Measurements from ENCODE around the gene CRISPLD2.
"Not testable (repeated sequence)": the region's sequence is repeated elsewhere in the genome, so short reads cannot be mapped to it uniquely, and the experiment has no call there.

The CRISPLD2 gene

DNA sequence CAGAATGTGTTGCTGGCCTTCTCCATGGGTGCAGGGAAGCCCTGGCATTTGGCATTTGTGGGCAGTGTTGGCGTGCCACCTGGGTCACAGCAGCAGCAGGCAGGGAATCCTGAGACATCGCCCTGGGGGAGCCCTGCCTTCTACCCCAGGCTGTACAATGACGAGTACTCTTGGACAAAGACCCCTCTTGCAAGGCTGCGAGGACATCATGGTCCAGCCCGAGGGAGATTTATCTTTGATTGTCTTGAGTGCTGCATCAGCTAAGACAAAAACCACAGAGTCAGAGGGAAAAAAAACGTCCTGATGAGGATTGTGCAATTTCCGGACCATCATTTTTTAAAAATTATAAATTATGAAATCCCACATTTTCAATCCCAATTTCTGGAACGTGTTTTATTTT, 3.7 kb downstream of the CRISPLD2 start:
- no peak for DNase-seq

GRCh38 chr16:84823926-84824325, 4.1 kb downstream of the CRISPLD2 start:
- no peak for DNase-seq

- DNase-seq = no peak
These were observed 6.2 kb downstream of the CRISPLD2 start for GRCh38 chr16:84825896-84826557.

- no peak for DNase-seq
These were observed 6.8 kb downstream of the CRISPLD2 start for GRCh38 chr16:84826558-84826941.

GRCh38 chr16:84827131-84827574, 7.4 kb downstream of the CRISPLD2 start:
- DNase-seq = no peak

GRCh38 chr16:84827897-84828296, 8.1 kb downstream of the CRISPLD2 start:
- no peak for DNase-seq

- no peak for DNase-seq
These were observed 8.5 kb downstream of the CRISPLD2 start for GRCh38 chr16:84828322-84828721.

- DNase-seq = no peak
These were observed 9.6 kb downstream of the CRISPLD2 start for GRCh38 chr16:84829168-84829965.

- DNase-seq = no peak
These were observed 11.1 kb downstream of the CRISPLD2 start for GRCh38 chr16:84830765-84831384.

DNA sequence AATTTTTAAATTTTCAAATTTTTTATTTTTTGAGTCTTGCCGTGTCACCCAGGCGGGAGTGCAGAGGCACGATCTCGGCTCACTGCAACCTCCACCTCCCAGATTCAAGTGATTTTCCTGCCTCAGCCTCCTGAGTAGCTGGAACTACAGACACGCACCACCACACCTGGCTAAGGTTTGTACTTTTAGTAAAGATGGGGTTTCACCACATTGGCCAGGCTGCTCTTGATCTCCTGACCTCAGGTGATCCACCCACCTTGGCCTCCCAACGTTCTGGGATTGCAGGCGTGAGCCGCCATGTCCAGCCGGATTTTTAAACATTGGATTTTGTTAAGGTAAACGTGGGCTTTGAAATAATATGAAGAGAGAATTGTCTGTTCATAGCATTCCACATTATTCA, 11.9 kb downstream of the CRISPLD2 start:
- DNase-seq = not testable (repeated sequence)

GRCh38 chr16:84832488-84833143, 12.8 kb downstream of the CRISPLD2 start:
- no peak for DNase-seq

DNA sequence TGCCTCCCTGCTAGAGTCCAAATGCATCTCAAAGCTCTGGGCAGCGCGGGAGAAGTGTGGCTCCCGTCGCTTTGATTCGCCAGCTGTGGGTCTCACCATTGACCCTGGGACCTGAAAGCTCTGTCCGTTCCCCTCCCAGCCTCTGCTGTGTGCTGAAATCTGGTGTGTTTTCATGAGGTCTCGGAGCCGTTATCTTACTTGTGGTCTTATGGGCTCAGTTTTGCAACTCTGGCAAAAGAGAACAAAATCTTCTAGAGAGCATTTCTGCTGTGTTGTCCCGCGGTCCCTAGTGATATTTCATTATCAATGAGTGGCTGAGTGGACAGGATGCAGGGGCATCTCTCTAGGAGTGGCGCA, 13.3 kb downstream of the CRISPLD2 start:
- no peak for DNase-seq

GRCh38 chr16:84833542-84834402, 14.0 kb downstream of the CRISPLD2 start:
- DNase-seq = no peak

DNA sequence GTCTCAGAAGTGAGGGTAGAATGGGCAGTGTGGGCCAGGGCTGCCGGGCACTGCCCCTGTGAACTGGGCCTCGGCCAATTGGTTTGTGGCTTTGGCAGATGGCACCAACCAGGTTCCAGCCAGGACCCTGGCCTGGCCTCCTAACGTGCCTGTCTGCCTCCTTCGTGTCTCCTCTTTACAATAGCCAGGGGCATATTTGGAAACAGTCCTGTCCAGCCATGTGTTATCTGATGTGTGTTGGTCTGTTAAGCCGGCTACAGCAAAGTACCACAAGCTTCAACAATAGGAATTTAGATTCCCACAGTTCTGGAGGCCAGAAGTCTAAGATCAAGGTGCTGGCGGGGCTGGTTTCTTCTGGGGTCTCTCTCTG, 14.6 kb downstream of the CRISPLD2 start:
- no peak for DNase-seq

- DNase-seq = no peak
These were observed 16.5 kb downstream of the CRISPLD2 start for GRCh38 chr16:84836234-84836647.

DNA sequence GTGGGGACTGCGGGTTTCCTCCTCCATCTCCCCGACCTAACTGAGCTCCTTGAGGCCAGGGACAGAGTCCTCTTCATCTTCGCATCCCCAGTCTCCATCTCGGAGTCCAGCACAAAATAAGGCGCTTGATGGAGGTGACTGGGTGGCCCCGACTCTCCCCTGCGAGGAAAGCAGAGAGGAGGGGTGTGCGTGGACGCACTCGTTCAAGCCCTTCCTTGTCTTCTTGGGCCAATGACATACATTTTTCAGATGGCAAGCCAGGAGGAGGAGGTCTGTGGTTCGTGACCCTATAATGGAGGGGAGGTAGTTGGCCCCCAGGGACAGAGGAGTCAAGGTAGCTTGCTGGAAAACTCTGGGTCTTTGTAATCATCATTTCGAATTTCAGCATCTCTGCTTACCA, 17.2 kb downstream of the CRISPLD2 start:
- no peak for DNase-seq

DNA sequence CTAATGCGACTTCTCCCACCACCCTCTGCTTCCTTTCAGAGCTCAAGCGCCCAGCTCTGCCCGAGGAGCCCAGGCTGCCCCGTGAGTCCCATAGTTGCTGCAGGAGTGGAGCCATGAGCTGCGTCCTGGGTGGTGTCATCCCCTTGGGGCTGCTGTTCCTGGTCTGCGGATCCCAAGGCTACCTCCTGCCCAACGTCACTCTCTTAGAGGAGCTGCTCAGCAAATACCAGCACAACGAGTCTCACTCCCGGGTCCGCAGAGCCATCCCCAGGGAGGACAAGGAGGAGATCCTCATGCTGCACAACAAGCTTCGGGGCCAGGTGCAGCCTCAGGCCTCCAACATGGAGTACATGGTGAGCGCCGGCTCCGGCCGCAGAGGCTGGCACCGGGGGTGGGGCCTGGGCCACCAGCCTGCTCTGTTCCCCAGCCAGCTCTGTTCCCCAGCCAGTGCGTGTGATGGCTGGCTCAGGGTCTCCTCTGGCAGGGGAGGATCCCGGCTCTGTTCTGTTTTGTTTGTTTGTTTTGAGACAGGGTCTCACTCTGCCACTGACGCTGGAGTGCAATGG, 18.7 kb downstream of the CRISPLD2 start:
- DNase-seq = no peak

DNA sequence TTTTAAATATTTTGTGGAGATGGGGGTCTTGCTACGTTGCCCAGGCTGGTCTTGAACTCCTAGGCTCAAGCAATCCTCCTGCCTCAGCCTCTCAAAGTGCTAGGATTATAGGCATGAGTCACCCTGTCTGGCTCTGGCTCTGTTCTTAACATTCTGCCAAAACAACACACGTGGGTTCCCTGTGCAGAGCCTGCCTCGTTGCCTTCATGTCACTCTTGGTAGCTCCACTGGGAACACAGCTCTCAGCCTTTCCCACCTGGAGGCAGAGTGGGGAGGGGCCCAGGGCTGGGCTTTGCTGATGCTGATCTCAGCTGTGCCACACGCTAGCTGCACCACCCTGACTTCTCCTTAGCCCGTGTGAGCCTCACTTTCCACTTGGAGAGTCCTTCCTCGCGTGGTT, 19.3 kb downstream of the CRISPLD2 start:
- no peak for DNase-seq

DNA sequence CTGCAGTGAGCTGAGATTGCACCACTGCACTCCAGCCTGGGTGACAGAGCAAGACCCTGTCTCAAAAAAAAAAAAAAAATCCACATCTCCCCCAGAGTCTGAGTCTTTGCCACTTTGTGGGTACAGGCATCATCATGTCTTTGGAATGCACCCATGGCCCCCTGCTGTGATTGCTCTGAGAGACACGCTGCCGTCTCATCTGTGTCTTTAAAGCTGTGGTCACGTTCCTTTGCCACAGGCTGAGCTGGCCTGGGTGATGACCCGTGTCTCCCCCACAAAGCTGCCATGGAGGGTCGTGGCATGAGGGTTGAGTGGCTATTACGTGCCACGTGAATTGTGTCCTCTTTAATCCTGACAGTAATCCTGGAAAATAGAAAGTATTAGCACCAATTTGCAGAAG, 20.2 kb downstream of the CRISPLD2 start:
- no peak for DNase-seq

DNA sequence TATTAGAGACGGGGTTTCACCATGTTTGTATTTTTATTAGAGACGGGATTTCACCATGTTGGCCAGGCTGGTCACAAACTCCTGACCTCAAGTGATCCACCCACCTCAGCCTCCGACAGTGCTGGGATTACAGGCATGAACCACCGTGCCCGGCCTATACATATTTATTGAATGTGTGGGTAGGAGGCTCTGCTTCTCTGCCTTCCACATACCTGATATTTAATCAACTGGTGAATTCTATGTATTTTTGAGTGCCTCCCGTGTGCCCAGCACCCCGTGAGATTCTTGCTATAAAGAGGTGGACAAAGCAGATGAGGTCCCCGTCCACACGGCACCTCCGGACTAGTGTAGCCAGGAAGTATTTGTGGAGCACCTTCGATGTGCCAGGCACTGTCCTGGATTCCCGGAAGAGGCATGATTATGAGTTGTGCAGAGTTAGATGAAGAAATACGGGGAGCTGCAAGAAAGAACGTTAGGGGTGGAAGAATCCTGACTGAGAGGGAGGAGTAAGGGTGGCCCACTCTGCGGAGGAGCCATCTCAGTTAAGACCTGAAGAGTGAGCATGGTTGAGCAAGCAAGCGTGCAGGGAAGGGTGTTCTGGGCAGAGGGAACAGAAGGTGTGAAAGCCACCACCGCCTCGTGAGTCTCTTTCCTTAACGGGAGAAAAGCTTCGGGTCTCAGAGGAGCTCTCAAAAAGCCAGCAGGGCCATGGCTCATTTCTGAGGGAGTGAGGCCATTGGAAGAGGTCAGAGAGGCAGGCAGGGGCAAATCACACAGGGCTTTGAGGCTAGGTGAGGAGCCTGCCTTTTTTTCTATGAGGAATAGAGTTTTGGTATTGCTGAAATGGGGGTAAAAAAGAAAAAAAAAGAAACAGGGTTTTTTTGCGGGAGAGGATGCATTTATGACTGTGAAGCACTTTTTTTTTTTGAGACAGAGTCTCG, 21.2 kb downstream of the CRISPLD2 start:
- DNase-seq = no peak

GRCh38 chr16:84841787-84842300, 22.1 kb downstream of the CRISPLD2 start:
- DNase-seq = peak; percentile 92

Data from NCI-H510A treated with DMSO at 0.1 percent for 48 hours (cell line).